ENCODE data around the gene CCDC27. TPM values are rescaled to one million over a fixed set of nuclear protein-coding genes. Genes with fewer than 3 reads are reported as not detected.

Gene CCDC27
- total RNA-seq, 1 donor from 2014 or later: 0.08 TPM

DNA sequence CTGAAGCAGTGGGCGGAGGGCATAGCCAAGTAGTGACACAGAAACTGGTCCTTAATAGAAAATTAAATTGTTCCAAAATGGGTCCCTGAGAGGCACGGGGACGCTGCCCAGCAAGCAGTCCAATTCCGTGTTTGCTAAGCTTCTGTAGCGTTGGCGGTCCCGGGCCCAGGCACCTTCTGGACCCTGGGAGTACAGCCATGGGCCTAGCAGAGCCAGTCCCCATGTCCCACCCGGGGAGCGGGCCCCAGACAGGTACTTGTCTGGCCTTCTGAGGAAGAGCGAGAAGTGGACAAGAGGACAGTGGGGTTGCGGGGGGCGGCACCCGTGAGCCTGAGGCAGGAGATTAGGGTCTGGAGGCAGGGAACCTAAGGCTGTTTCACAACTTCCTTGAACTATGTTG, 11.5 kb upstream of the CCDC27 start:
- TF ChIP-seq, protein P1, sequence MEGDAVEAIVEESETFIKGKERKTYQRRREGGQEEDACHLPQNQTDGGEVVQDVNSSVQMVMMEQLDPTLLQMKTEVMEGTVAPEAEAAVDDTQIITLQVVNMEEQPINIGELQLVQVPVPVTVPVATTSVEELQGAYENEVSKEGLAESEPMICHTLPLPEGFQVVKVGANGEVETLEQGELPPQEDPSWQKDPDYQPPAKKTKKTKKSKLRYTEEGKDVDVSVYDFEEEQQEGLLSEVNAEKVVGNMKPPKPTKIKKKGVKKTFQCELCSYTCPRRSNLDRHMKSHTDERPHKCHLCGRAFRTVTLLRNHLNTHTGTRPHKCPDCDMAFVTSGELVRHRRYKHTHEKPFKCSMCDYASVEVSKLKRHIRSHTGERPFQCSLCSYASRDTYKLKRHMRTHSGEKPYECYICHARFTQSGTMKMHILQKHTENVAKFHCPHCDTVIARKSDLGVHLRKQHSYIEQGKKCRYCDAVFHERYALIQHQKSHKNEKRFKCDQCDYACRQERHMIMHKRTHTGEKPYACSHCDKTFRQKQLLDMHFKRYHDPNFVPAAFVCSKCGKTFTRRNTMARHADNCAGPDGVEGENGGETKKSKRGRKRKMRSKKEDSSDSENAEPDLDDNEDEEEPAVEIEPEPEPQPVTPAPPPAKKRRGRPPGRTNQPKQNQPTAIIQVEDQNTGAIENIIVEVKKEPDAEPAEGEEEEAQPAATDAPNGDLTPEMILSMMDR (IDR thresholded peaks at IDR 0.05; ENCODE audit: borderline replicate concordance): no peak
- H3K36me3 ChIP-seq: peaks cover 62% of the 10 kb centered on the region
- no peaks in the 10 kb centered on the region for H3K9me3 ChIP-seq (replicated peaks)
- H3K4me1 ChIP-seq: peaks cover 14% of the 10 kb centered on the region
- intact Hi-C loops (cut with micrococcal nuclease): no loop called here
- no peak overlapping the region for H3K27ac ChIP-seq (replicated peaks)
- no peak overlapping the region for H3K4me3 ChIP-seq
- DNase-seq: no peak
- H3K27me3 ChIP-seq (ENCODE audit: low read depth): no peaks in the 10 kb centered on the region

GRCh38 chr1:3741566-3742438, 10.4 kb upstream of the CCDC27 start:
- intact Hi-C loops (cut with micrococcal nuclease): no loop called here
- TF ChIP-seq, protein P1 (IDR thresholded peaks at IDR 0.05; ENCODE audit: borderline replicate concordance): no peak
- Histone ChIP-seq H3K4me1 (peaks cover 24% of the 10 kb centered on the region), H3K27me3 (ENCODE audit: low read depth) (no peaks in the 10 kb centered on the region), H3K9me3 (replicated peaks) (no peaks in the 10 kb centered on the region), H3K4me3 (no peak overlapping the region), H3K27ac (replicated peaks) (no peak overlapping the region), H3K36me3 (peaks cover 51% of the 10 kb centered on the region)
- no peak for DNase-seq

- H3K36me3 ChIP-seq: peaks cover 42% of the 10 kb centered on the region
- no peaks in the 10 kb centered on the region for H3K27me3 ChIP-seq (ENCODE audit: low read depth)
- DNase-seq: no peak
- no peaks in the 10 kb centered on the region for H3K9me3 ChIP-seq (replicated peaks)
- H3K4me3 ChIP-seq: no peak overlapping the region
- H3K27ac ChIP-seq (replicated peaks): no peak overlapping the region
- TF ChIP-seq, protein P1 (IDR thresholded peaks at IDR 0.05; ENCODE audit: borderline replicate concordance): no peak
- peaks cover 33% of the 10 kb centered on the region for H3K4me1 ChIP-seq
- intact Hi-C loops (cut with micrococcal nuclease): no loop called here
These were observed 9.6 kb upstream of the CCDC27 start for GRCh38 chr1:3742439-3743298.

GRCh38 chr1:3743421-3743820, 8.8 kb upstream of the CCDC27 start:
- no peaks in the 10 kb centered on the region for H3K27me3 ChIP-seq (ENCODE audit: low read depth)
- DNase-seq: no peak
- H3K27ac ChIP-seq (replicated peaks): no peak overlapping the region
- H3K4me3 ChIP-seq: no peak overlapping the region
- no peaks in the 10 kb centered on the region for H3K9me3 ChIP-seq (replicated peaks)
- peaks cover 37% of the 10 kb centered on the region for H3K4me1 ChIP-seq
- TF ChIP-seq, protein P1 (IDR thresholded peaks at IDR 0.05; ENCODE audit: borderline replicate concordance): no peak
- peaks cover 35% of the 10 kb centered on the region for H3K36me3 ChIP-seq
- intact Hi-C loops (cut with micrococcal nuclease): no loop called here

GRCh38 chr1:3743826-3744225, 8.4 kb upstream of the CCDC27 start:
- TF ChIP-seq, protein P1 (IDR thresholded peaks at IDR 0.05; ENCODE audit: borderline replicate concordance): no peak
- intact Hi-C loops (cut with micrococcal nuclease): no loop called here
- Histone ChIP-seq H3K4me1 (peaks cover 37% of the 10 kb centered on the region), H3K4me3 (no peak overlapping the region), H3K27ac (replicated peaks) (no peak overlapping the region), H3K9me3 (replicated peaks) (no peaks in the 10 kb centered on the region), H3K36me3 (peaks cover 33% of the 10 kb centered on the region), H3K27me3 (ENCODE audit: low read depth) (no peaks in the 10 kb centered on the region)
- DNase-seq: no peak

Data from left ventricle myocardium inferior (tissue), 1 donor.